Measurements from ENCODE around the gene RABL3.
"Not testable (repeated sequence)": the region's sequence is repeated elsewhere in the genome, so short reads cannot be mapped to it uniquely, and the experiment has no call there.

Gene RABL3

DNA sequence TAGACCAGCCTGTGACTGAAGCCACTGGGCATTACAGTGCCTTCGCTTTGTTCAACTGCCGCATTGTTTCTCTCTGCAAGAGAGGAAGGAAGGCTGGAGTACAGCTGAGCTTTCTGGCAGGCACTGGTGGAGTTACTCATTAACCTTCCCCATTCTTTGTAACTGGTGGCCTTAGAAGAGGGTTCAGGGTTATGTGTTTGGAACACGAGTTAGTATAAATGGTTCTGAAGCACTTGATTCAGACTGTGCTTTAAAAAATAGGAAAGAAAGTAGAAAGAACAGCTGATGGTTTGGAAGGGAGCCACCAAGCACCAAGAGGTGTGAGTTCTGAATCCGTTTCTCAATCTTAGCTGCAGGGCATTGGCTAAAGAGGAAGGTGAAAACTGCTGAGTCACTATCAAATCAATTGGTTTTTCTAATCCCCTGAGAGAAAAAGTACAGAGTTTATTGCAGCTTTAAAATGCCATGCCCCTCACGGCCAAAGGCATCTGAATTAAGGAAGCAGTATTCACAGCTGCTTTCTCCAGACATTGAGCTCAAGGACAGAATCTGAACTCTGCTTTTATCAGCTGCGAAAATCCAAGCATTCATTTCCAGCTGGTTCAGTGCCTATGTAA is 63.9 kb downstream of the RABL3 start:
- H3K9me3 ChIP-seq: no peaks in the 10 kb centered on the region
- DNase-seq: peak in 1 of 2 donors; percentile 21
- no peak overlapping the region for H3K4me3 ChIP-seq
- peak overlapping the region; percentile 2 to 34 for H3K27ac ChIP-seq
- H3K4me1 ChIP-seq: peaks cover 0 to 14% (median 8%) of the 10 kb centered on the region in 4 donors
- TF ChIP-seq, protein P1, sequence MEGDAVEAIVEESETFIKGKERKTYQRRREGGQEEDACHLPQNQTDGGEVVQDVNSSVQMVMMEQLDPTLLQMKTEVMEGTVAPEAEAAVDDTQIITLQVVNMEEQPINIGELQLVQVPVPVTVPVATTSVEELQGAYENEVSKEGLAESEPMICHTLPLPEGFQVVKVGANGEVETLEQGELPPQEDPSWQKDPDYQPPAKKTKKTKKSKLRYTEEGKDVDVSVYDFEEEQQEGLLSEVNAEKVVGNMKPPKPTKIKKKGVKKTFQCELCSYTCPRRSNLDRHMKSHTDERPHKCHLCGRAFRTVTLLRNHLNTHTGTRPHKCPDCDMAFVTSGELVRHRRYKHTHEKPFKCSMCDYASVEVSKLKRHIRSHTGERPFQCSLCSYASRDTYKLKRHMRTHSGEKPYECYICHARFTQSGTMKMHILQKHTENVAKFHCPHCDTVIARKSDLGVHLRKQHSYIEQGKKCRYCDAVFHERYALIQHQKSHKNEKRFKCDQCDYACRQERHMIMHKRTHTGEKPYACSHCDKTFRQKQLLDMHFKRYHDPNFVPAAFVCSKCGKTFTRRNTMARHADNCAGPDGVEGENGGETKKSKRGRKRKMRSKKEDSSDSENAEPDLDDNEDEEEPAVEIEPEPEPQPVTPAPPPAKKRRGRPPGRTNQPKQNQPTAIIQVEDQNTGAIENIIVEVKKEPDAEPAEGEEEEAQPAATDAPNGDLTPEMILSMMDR (IDR thresholded peaks at IDR 0.05): no peak
- H3K27me3 ChIP-seq: no peaks in the 10 kb centered on the region
- H3K36me3 ChIP-seq: no peaks in the 10 kb centered on the region
- intact Hi-C loops (cut with DNase I; ENCODE audit: low total_unique reads): no loop called here

DNA sequence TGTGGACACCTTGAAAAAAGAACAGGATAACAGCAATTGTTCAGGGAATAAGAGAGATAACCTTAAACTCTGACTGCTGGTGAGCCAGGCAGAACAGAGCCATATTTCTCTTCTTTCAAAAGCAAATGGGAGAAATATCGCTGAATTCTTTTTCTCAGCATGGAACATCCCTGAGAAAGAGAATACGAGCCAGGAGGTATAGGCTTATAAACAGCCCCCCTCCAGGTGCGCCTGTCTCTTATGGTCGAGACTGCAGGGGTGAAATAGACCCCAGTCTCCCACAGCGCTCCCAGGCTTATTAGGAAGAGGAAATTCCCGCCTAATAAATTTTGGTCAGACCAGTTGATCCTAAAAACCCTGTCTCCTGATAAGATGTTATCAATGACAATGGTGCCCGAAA is 65.1 kb downstream of the RABL3 start:
- H3K9me3 ChIP-seq; intact Hi-C loops (cut with DNase I; ENCODE audit: low total_unique reads); DNase-seq; H3K27ac ChIP-seq; H3K4me3 ChIP-seq; H3K36me3 ChIP-seq; H3K27me3 ChIP-seq: not testable (repeated sequence)
- H3K4me1 ChIP-seq: peaks cover 0 to 14% (median 8%) of the 10 kb centered on the region in 4 donors

DNA sequence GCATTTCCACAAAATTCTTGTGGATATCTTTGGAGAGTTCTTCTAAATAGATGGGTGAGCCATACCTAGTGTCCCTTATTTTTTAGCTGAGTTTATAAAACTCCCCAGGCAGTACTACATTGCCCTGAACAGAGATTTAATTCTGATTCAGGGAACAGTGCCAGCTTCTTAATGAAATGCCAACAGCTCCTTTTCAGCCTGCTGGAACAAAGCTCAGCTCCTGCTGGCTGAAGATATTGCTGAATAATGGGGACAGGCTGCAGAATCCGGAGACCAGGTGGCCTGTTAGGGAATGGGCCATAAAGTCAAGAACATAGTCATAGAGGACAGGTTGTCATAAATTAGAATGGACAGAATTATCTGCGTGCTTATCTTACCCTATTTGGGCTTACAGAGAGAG is 69.2 kb downstream of the RABL3 start:
- intact Hi-C loops (cut with DNase I; ENCODE audit: low total_unique reads): no loop called here
- Histone ChIP-seq H3K4me3 (no peak overlapping the region), H3K36me3 (no peaks in the 10 kb centered on the region), H3K9me3 (no peaks in the 10 kb centered on the region), H3K4me1 (peaks cover 0 to 5% (median 1%) of the 10 kb centered on the region in 4 donors), H3K27ac (no peak overlapping the region), H3K27me3 (no peaks in the 10 kb centered on the region)
- DNase-seq: no peak
- TF ChIP-seq, protein P1 (IDR thresholded peaks at IDR 0.05): no peak

DNA sequence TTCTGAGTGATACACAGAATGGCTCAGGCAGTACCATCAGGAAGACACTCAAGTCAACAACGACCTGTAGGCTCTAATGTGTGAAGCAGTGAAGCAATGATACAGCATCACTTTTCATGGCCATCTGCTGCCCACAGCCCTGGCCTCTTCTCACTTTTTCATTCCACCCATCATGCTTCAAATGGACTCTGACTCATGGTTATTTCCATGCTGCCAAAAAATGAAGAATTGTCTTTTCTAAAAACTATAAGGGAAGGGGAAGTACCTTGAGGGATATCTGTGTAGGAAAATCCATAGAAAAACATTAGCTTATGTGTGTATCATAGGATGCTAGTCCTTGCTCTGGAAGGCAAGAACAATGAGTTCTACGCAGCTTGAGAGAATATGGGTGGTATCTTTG is 71.7 kb downstream of the RABL3 start:
- no peak for DNase-seq
- Histone ChIP-seq H3K27ac (no peak overlapping the region), H3K4me1 (no peaks in the 10 kb centered on the region), H3K4me3 (no peak overlapping the region), H3K27me3 (no peaks in the 10 kb centered on the region), H3K9me3 (no peaks in the 10 kb centered on the region), H3K36me3 (no peaks in the 10 kb centered on the region)
- TF ChIP-seq, protein P1 (IDR thresholded peaks at IDR 0.05): no peak
- intact Hi-C loops (cut with DNase I; ENCODE audit: low total_unique reads): no loop called here

DNA sequence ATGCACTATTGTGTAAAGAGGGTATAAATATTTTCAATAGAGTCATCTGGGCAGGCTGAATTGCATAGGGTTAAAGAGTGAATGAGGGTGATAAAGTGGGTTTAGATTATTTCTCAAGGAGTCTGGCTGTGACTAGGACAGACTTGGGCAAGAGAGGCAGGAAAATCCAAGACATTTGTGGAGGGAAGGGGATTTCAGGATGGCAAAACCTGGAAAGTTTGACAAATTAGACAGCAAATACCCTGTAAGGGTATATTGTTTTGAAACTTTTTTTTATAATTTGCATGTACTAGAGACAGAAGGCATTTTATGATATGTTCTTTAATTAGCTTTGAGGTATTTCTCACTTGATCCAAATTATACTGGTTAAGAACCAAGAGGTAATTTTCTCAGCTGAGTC is 77.4 kb downstream of the RABL3 start:
- no peaks in the 10 kb centered on the region for H3K27me3 ChIP-seq
- H3K27ac ChIP-seq: no peak overlapping the region
- DNase-seq: no peak
- TF ChIP-seq, protein P1 (IDR thresholded peaks at IDR 0.05): no peak
- no peaks in the 10 kb centered on the region for H3K9me3 ChIP-seq
- H3K4me1 ChIP-seq: no peaks in the 10 kb centered on the region
- H3K36me3 ChIP-seq: no peaks in the 10 kb centered on the region
- intact Hi-C loops (cut with DNase I; ENCODE audit: low total_unique reads): no loop called here
- no peak overlapping the region for H3K4me3 ChIP-seq

DNA sequence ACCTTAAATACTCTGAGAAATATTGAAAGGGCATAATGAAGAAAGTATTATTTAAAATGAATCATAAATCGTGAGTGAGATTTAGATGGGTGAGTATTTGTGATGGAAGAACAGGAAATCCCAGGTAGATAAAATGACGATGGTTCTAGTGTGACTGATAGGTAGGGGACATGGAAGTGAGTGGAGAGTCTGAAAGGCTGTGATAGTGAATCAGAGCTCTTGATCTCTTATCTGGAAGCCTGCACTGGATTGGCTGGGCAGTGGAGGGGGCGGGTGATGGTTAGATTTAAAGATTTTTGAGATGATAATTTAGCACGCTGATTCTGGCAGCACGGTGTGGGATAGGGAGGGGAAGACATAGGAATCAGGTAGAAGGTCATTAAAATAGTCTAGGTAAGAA is 80.4 kb downstream of the RABL3 start:
- no peaks in the 10 kb centered on the region for H3K9me3 ChIP-seq
- DNase-seq: no peak
- intact Hi-C loops (cut with DNase I; ENCODE audit: low total_unique reads): no loop called here
- H3K27me3 ChIP-seq: no peaks in the 10 kb centered on the region
- H3K27ac ChIP-seq: no peak overlapping the region
- H3K4me1 ChIP-seq: no peaks in the 10 kb centered on the region
- no peaks in the 10 kb centered on the region for H3K36me3 ChIP-seq
- no peak overlapping the region for H3K4me3 ChIP-seq
- TF ChIP-seq, protein P1 (IDR thresholded peaks at IDR 0.05): no peak
